UCSD-AML1 (cell line): ENCODE measurements around the gene KCNJ14.
"Not testable (repeated sequence)": the region's sequence is repeated elsewhere in the genome, so short reads cannot be mapped to it uniquely, and the experiment has no call there.

ENCODE experiments used
- DNase-seq: peaks from one replicate; lab custom pipeline; 2025; ENCODE audit not compliant: unreplicated experiment; lab: John Stamatoyannopoulos, UW

Gene KCNJ14

GRCh38 chr19:48470856-48471255 lies 15.5 kb downstream of the KCNJ14 start:
- no peak for DNase-seq

DNA sequence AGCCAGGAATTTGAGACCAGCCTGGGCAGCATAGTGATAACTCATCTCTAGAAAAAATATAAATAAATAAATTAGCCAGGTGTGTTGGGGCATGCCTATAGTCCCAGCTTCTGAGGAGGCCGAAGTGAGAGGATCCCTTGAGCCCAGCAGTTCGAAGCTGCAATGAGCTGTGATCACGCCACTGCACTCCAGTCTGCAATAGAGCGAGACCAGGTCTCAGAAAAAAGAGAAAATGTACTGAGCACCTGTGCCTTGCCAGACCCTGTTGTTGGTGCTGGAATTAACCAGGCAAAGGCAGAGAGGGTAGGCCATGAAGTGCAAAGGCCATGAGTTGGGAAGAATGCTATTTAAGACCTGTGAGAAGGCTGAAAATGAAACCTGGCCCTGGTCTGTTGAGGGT lies 16.5 kb downstream of the KCNJ14 start:
- no peak for DNase-seq

DNA sequence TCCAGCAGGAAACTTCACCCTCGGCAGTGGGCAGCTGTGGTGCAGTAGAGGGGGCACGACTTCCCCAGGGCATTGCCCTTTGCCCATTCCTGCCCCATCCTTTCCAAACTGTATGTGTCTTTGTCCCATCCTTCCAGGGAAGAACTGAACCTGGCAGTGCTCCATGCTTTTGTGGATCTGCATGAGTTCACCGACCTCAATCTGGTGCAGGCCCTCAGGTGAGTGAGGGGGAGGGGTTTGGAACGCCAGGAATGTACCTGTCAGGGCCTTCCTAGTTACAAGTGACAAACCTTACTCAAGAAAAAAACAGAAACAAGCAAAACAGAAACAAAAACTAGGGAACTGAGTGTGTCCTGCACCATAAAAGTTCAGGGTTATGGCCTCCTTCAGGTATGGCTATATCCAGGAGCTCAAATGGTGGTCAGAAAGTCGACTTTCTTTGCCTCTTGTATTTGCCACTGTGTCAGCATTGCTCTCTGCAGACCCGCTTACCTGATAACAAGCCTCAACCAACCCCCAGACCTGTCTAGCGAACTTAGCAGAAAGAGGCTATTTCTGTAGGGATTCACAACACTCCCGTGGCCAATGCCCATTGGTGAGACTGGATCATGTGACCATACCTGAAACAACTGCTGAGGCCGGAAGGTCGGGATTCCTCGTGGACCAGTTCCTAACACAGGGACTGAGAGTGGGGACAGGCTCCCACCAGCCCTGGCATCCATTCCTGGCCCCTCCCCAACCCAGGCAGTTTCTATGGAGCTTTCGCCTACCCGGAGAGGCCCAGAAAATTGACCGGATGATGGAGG lies 18.0 kb downstream of the KCNJ14 start:
- DNase-seq = no peak

DNA sequence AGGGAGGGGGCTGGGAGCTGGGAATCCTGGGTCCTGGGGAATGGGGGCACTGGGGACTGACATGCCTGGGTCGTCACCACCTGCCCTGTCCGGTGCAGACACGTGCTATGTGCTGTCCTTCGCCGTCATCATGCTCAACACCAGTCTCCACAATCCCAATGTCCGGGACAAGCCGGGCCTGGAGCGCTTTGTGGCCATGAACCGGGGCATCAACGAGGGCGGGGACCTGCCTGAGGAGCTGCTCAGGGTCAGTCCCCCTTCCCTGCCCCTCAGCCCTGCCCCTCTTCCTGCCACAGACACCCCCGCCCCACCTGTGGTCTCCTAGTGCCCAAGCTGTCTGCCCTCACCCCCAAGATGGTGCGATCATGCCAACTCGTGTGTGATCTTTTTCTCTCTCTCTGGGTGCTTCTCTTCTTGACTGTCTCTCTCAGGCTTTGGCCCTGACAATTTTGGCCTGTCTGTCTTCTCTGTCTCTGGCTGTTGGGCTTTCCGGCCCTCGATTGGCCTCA lies 18.8 kb downstream of the KCNJ14 start:
- DNase-seq = no peak

- no peak for DNase-seq
Observed at GRCh38 chr19:48475369-48476068, 20.1 kb downstream of the KCNJ14 start.

DNA sequence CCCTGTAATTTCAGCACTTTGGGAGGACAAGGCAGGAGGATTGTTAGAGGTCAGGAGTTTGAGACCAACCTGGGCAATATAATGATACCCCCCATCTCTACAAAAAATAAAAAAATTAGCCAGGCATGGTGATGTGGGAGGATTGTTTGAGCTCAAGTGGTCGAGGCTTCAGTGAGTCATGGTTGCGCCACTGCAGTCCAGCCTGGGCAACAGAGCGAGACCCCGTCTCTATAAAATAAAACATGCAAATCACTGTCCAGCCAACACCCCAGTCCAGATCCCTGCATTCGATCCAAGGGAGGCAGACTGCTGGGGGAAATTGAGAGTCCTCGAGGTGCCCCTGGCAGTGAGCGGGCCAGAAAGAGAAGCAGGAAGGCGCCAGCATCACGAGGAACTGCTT lies 20.8 kb downstream of the KCNJ14 start:
- no peak for DNase-seq

GRCh38 chr19:48477067-48477685 lies 21.8 kb downstream of the KCNJ14 start:
- DNase-seq = no peak

DNA sequence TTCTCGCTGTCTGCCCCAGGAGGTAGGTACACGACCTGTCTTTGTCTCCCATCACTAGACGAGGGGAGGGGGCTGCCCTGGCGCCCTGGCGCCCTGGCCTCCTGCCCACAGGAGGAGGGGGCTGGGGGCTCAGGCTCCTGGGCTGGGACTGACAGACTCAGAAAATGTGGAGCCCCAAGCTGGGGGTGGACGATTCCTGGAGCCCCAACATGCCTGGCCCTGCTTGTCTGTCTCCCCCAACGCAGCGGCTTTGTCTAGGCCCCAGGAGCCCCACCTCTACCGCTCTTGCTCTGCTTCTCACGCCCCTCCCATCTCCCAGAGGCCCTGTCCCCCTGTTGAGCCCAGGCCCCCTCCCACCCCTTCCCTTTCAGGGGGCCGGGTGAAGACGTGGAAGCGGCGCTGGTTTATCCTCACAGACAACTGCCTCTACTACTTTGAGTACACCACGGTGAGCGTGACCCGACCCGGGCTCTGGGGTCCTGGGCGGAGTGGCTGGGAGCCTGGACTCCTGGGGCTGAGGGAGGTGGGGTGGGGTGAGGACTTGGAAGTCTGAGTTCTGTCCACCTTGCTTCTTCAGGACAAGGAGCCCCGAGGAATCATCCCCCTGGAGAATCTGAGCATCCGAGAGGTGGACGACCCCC lies 22.4 kb downstream of the KCNJ14 start:
- DNase-seq = no peak

GRCh38 chr19:48478339-48479256 lies 23.2 kb downstream of the KCNJ14 start:
- no peak for DNase-seq

- DNase-seq = no peak
Observed at GRCh38 chr19:48479686-48480085, 24.3 kb downstream of the KCNJ14 start.

- DNase-seq = no peak
Observed at GRCh38 chr19:48480183-48480557, 24.8 kb downstream of the KCNJ14 start.

- no peak for DNase-seq
Observed at GRCh38 chr19:48480558-48481500, 25.5 kb downstream of the KCNJ14 start.

DNA sequence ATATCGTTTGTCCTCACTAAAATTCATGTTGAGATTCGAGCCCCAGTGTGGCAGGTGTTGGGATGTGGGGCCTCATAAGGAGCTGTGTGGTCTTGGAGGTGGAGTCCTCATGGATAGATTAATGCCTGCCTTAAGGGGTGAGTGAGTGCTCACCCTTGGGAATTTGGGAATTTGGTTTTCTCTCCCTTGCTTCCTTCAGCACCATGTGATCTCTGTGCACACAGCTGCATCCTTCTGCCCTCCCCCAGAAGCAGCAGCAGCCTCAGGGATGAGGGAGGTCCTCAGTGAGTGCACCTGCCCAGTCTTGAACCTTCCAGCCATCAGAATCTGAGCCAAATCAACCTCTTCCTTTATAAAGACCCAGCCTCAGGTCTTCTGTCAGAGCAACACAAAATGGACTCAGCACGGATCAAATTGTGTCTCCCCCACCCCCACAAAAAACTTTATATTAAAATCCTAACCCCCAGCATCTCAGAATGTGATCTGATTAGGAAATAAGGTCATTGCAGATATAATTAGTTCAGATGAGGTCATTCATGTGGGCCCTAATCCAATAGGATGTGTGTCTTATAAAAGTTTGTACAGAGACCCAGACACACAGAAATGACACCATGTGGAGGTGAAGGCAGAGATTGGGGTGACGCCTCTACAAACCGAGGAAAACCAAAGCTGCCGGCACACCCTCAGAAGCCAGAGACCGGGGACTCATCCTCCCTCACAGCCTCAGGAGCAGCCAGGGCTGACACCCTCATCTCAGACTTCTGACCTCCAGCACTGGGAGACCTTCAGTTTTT lies 26.7 kb downstream of the KCNJ14 start:
- no peak for DNase-seq

- no peak for DNase-seq
Observed at GRCh38 chr19:48483301-48483700, 27.9 kb downstream of the KCNJ14 start.

DNA sequence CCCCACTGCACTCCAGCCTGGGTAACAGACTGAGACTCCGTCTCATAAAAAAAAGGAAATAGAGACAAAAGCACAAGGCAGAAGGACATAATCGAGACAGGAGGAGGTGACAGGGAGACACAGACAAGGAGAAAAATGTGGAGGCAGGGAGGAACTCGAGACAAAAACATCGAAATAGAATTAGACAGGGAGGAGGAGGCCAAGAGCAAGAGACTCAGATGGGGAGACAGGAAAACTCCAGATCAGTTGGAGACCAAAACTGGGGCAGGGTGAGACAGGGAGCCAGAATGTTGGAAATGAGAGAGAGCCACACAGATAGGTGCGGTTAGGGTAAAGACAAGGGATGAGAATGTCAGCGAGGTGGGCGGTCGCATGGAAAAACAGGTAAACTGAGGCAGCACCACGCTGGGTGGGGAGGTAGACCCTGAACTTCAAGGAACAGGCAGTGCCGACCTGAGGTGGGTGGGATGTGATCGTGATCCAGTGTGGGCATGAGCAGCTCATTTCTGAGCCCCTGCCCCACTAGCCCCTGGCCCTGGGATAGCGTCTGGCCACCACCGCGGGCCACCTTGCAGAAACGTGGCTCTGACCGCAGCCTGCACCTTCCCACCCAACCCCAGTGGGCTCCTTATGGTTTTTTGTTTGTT lies 29.0 kb downstream of the KCNJ14 start:
- DNase-seq = no peak

DNA sequence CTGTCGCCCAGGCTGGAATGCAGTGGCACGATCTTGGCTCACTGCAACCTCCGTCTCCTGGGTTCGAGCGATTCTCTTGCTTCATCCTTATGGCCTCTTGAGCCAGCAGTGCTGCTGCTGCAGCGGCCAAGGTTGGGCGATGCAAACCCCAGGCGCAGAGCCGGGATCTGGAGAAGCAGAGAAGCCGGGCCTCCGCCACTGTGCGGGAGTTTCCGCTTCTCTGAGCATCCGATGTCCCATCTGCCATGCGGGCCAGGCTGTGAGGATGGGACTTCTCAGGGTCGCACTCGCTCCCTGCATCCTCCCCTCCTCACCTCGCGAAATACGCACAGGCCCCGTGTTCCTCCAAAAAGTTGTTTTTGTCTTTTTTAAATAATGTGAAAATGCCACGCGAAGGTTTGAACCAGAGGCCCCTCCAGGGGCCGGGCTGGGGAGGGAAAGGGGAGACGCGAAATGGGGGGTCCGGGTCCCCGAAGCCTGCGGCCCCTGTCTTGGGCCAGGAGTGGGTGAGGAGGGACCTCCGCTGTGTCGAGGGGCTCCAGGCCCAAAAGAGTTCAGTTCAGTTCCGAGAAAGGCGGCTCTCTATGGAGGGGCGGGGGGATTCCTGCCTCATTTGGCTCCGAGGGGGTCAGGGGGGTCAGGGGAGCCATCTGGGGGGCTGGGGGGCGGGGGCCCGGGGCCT lies 29.7 kb downstream of the KCNJ14 start:
- DNase-seq = no peak

DNA sequence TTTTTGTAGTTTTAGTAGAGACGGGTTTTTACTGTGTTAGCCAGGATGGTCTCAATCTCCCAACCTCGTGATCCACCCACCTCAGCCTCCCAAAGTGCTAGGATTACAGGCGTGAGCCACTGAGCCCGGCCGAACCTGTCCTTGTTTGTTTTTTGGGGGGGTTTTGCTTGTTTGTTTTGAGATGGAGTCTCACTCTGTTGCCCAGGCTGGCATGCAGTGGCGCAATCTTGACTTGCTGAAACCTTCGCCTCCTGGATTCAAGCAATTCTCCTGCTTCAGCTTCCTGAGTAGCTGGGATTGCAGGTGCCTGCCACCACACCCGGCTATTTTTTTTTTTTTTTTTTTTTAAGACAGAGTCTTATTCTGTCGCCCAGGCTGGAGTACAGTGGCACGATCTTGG lies 31.3 kb downstream of the KCNJ14 start:
- not testable (repeated sequence) for DNase-seq
